GM19467 (cell line): ENCODE results near the gene SDK1.

Experiments used
- ATAC-seq: cut with Tn5 transposase; IDR thresholded peaks from one replicate; pipeline ENCODE4 v1.9.1; 2021; ENCODE audit warnings: mild to moderate bottlenecking, moderate library complexity; ENCODE audit not compliant: unreplicated experiment

Gene SDK1

GRCh38 chr7:4057289-4057616 lies 756.2 kb downstream of the SDK1 start:
- ATAC-seq, result no peak

- ATAC-seq, result no peak
These were observed 757.1 kb downstream of the SDK1 start for GRCh38 chr7:4058158-4058557.

- no peak for ATAC-seq
These were observed 764.1 kb downstream of the SDK1 start for GRCh38 chr7:4065190-4065589.

GRCh38 chr7:4066206-4066605 lies 765.2 kb downstream of the SDK1 start:
- no peak for ATAC-seq

GRCh38 chr7:4066626-4067475 lies 765.8 kb downstream of the SDK1 start:
- no peak for ATAC-seq

- ATAC-seq, result no peak
These were observed 766.4 kb downstream of the SDK1 start for GRCh38 chr7:4067476-4067760.

GRCh38 chr7:4067874-4068273 lies 766.8 kb downstream of the SDK1 start:
- ATAC-seq, result no peak

- ATAC-seq, result no peak
These were observed 767.2 kb downstream of the SDK1 start for GRCh38 chr7:4068286-4068685.

- no peak for ATAC-seq
These were observed 768.4 kb downstream of the SDK1 start for GRCh38 chr7:4069268-4070095.

GRCh38 chr7:4070214-4070613 lies 769.2 kb downstream of the SDK1 start:
- ATAC-seq, result no peak

GRCh38 chr7:4071370-4072058 lies 770.5 kb downstream of the SDK1 start:
- no peak for ATAC-seq

- no peak for ATAC-seq
These were observed 771.3 kb downstream of the SDK1 start for GRCh38 chr7:4072161-4072925.

GRCh38 chr7:4073052-4073451 lies 772.0 kb downstream of the SDK1 start:
- ATAC-seq, result no peak

GRCh38 chr7:4073750-4074149 lies 772.7 kb downstream of the SDK1 start:
- no peak for ATAC-seq

GRCh38 chr7:4074407-4074806 lies 773.4 kb downstream of the SDK1 start:
- no peak for ATAC-seq

- ATAC-seq, result no peak
These were observed 773.9 kb downstream of the SDK1 start for GRCh38 chr7:4074994-4075393.

GRCh38 chr7:4076701-4077294 lies 775.7 kb downstream of the SDK1 start:
- ATAC-seq, result no peak

GRCh38 chr7:4077980-4078379 lies 776.9 kb downstream of the SDK1 start:
- ATAC-seq, result no peak

GRCh38 chr7:4078580-4078979 lies 777.5 kb downstream of the SDK1 start:
- ATAC-seq, result no peak

GRCh38 chr7:4079366-4079765 lies 778.3 kb downstream of the SDK1 start:
- ATAC-seq, result no peak

- ATAC-seq, result no peak
These were observed 778.9 kb downstream of the SDK1 start for GRCh38 chr7:4079956-4080355.
